Measurements from ENCODE around the gene ASIC3.

Gene ASIC3

DNA sequence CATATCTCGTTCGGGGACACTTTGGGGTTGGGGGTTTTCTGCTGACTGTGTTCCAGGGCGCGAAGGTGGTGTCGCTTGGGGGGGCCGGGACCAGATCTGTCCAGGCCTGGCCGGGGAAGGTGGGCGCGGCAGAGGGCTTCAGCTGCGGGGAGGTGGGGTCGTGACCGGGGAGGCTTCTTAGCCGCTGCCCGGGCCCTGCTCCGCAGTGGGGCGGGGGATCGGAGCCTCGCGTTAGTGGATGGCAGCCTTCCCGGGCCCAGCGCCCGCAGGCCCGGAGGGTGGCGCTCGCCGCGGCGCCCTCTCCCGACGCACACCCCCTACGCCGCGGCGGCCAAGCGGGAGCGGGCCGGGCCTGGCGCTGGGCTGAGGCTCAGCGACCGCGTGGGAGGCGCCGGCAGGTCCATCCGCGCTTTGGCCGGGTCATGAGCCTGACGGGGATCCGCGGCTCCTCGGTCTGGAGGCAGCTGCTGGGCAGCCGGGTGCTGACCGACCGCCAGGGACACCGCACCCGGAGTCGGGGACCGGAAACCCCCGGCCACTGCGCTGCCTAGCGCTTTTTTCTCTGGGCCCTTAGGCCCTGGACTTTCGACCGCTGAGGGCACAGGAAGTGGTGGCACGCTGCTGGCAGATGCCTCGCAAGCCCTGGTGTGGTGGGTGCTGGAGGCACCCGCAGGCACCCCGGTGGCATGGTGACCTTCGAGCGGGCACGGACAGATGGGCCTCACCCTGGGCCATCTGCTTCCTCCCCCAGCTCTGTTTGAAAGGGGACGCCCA, 39.1 kb downstream of the ASIC3 start:
- peak; percentile 34 for DNase-seq

DNA sequence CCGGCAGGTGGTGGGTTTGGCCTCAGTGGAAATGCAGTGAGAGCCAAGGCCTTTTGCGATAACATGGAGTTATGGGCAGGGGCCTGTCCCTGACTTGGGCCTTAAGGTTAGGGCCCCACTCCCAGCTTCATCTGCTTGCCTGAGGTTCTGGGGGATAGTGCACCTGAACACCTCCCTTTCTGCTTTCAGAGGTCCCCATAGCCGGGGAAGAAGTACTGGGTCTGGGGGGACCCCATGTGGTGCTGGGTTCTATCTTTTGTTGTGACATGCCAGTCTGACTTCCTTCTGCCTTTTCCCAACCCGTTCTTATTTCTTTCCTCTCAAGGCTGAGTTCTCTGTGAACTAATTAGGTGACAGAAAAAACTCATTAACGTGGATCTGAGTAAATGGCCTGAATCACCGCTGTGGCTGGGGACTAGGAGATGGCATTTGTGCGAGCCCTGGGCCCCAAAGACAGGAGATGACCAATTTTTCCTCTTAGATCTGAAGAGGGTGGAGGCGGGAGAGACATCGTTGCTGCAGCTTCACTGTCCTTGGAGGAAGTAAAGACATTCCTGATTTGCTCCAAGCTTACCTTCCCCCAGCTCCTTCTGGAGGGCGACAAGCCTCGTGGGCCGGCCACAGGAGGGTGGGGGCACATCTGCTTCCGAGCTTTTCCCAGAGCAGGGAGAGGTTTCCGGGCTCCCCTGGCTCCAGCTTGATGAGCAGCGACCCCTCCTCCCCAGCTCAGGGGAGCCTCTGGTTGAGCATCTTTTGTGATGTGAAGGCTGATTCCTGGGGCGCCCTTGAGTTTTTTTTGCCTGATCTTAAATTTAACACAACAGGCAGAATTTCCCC, 39.9 kb downstream of the ASIC3 start:
- DNase-seq: no peak

DNA sequence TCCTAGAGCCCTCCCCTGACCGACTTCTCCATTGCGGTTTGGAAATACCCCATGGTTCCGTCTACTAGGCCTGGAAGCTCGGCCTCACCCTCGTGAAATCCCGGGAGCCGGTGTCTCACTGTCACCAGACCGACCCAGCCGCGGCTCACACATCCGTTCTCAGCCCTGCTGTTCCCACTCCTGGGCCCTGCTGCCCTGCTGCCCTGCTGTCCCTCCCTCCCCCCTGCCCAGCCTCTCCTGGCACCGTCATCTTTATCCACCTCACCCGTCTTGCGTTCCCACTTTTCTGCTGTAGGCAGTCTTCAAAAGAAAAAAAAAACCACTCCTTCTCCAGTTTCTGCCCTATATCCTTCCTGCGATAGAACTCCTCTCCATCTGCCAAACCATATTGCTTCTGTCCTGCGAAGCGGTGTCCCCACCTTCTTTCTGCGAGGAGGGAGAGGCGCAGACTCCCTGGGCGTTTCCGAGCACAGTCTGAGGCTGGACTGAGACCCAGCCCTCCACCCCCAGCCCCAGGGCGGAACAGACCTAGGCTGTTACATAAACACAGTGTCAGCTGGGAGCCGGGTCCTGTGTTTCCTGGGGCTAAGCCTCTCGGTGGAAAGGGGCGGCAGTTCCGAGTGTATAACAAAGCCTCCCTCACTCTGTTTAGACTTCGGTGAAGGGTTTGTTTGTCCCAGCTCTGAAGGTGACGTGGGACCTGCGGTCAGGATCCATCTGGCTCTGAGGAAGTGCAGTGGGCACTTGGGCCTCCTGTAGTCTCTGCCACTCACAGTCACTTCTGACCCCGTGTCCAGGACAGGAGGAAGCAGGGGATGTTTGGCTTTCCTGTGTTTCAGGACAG, 40.7 kb downstream of the ASIC3 start:
- no peak for DNase-seq

DNA sequence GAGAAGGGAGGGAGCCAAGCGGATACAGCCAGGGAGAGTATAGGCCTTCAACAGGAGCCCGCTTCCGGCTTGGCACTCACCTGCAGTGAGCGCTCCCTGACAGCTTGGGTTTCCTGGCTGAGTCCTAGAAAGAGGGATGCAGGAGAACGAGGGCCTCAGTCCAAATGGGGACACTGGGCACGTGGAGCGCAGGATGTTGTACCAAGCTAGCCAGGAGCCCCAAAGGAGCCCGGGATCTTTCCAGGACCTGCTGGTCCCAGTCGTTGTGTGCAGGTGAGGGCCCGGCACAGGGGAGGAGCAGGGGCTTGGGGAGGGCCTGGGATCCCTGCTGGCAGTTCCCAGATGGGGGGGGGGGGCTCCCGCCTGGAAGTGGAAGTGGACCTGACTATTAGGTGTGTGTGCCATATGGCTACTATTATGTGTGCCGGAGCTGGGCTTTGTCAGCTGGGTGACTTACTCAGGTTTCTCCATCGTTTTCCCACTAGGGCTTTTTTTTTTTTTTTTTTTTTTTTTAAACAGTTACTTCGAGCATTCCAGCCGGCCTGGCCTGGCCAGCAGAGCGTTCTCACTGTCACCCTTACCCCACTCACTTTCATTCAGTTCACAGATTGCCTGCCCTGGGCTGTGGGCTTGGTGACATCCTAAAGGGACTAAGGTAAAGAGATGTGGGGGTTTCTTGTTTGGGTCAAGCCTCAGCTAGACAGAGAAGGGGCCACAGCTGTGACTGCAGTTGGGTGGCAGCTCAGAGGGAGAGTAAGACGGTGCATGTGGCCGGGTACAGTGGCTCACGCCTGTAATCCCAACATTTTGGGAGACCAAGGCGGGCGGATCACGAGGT, 41.8 kb downstream of the ASIC3 start:
- DNase-seq: no peak

DNA sequence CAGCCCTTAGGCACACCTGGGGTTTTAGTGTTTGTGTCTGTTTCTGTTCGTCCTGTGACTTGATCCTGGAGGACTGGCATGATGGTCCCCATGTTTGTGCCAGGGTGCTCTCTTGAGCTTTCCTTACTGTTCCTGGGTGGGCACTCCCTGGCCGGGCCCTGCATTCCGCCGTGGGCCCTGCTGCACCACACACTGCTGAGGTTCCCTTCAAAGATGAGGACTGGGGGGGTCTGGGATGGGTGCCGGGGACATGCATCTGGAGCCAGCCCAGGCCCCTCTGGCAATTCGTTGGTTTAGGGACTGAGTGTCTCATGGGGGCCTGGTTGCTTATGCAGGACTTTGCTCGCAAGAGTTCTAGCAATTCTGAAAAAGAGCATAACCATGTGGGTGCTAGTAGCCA, 42.7 kb downstream of the ASIC3 start:
- no peak for DNase-seq

DNA sequence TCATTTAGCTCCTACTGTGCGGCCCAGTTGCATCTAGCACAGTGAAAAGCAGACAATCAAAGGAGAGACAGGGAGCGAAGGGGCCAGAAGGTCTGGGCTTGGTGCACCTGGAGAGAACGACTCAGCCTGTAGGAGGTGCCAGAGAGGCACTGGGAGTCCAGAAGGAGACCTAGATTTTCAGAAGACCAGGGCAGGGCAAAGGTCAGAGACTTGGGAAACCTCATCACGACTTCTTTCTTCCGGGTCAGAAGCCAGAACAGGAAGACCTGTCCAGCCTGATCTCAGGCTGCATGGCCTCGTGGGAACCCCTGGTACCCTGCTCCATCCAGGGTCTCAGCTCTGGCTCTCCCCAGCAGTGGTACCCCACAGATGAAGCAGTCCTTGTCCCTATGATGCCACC, 43.1 kb downstream of the ASIC3 start:
- peak; percentile 40 for DNase-seq

DNA sequence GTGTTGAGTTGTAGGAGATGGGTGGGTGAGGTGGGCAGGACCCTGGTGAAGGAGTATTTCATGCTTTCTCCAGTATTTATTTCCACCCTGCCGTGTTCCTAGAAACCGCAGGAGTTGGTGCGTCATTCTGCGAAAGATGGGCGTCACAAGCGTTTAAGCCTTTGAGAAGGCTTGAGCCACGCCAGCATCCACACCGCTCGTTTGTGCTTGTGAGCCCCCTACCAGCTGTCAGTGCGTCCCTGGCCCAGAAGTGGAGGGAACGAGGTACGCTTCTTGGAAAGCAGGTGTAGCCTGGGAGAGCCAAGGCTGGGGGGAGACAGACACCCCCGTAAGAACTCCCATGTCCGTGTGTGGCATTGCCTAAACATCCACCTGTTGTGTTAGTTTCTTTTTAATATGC, 43.7 kb downstream of the ASIC3 start:
- no peak for DNase-seq

DNA sequence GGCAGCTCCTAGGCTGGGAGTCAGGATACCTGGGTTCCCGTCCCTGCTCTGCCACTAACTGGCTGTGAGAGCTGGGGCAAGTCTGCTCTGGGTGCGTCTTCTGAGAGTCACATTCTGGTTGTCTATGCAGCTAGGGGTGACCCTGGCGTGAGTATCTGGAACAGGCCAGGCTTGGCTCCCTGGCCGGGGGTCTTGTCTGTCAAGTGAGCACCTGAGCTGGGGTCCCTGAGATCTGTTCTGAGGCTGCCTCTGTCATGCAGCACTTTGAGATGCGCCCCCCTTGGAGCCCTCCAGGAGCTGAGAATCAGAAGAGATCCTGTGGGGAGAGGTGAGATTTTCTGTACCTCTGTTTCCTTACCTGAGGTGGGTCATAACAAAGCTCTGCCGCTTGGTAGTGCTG, 45.4 kb downstream of the ASIC3 start:
- no peak for DNase-seq

DNA sequence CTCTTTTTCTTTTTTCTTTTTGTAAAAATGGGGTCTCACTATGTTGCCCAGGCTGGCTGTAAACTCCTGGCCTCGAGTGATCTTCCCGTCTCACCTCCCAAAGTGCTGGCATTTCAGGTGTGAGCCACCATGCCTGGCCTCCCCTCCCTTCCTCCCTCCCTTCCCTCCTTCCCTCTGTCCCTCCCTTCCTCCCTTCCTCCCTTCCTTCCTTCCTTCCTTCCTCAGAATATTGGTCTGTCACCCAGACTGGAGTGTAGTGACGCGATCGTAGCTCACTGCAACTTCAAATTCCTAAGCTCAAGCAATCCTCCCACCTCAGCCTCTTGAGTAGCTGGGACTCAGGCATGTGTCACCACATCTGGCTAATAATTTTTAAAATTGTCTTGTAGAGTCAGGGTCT, 46.3 kb downstream of the ASIC3 start:
- no peak for DNase-seq

DNA sequence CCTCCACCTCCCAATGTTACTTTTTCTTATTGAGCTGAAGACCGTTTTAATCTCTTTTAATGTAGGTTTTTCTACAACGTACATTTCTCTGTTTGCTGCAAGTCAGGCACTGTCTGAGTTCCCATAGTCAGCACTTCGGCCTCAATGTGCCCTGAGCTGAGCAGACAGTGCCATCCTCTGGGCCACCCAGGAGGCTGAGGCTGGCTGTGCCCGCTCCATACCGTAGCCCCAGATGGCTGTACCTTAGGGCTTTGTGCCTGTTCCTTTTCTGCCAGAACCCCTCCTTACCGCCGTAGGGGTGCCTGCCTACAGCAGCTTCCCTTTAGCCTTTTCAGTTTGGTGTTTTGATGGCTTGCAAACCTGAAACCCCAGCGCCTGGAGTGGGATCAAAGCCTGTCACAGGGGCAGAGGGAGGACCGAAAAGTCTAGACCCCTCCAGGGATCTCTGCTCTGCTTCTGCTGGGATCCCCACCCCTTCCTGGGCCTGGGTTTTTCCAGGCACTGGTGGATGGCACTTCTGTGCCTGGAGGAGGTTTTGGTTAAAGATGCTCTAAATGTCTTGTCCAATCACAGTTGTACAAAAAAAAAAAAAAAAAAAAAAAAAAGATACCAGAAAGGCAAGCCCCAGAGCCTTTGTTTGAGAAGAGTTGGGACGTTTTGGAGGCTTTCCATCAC, 46.9 kb downstream of the ASIC3 start:
- no peak for DNase-seq

DNA sequence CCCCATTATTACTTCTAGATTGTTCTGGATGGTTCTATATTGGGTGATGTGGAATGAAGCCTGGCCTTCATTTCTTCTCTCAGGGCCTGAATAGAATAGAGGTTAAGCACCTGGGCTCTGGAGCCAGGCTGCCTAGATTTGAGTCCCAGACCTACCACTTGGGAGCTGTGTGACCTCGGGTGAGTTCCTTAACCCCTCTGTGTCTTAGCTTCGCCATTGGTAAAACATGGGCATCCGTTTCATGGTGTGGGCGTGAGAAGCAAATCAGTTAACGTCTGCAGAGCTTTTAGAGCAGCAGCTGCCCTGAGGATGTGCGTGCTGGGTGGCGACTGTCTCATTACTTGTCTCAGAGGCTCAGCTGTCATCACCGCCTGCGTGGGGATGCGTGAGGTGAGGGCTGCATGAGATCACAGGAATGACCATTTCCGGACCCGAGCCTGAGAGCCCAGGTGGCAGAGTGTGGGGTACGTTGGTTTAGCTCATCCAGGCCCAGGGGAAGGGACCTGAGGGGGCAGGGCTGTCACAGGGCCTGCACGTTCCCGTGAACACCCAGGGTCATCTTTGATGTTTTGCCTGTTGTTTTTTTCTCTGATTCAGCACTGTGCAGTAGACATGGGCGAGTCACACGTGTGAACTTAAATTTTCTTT, 47.6 kb downstream of the ASIC3 start:
- no peak for DNase-seq

DNA sequence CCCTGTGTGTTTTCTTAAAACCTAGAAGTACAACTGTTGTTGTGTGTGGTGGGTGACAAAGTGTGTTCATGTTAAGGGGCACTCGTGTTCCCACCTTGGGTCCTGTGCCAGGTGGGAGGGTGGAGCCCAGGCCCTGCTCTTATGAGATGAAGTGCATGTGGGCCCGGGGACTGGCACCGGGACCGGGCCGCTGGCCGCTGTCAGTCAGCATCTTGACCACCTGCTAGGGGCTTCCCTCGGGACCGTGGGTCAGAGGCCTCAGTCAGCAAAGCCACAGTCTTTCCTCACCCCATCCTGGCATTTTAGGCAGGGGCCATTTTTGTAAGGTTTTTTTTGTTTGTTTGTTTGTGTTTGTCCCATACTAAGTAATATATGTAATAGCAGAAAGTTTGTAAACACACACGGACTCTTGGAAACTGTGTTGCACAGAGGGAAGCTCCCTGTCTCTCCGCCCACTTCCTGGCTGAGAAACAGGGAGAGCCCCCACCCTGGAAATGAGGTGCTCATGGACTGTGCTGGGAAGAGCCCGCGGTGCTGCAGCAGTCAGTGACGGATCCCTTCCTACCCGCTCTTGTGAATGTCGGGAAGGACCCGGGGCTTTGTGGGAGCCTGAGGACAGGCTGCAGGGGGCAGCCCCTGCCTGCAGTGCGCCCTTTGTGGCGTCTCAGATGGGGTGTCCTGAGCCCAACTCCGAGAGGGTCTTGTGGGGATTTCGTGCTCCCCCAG, 51.3 kb downstream of the ASIC3 start:
- DNase-seq: no peak

DNA sequence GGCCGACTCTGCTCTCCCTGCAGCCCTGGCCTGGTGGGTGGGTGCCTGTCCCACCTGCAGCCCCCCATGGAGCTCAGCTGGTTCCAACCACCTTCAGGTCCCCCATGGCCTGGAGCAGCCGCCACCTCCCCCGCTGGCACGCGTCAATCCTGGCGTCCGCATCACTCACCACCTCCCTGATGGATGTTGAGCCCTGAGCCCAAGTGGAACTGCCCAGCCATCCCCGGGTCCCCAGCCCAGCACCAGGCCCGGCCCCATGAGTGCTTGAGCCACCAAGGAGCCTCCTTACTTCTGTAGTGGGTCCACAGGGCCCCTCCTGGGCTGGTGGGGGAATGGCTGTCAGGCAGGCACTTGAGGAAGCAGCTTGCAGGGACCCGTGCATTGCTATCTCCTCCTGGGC, 52.6 kb downstream of the ASIC3 start:
- no peak for DNase-seq

DNA sequence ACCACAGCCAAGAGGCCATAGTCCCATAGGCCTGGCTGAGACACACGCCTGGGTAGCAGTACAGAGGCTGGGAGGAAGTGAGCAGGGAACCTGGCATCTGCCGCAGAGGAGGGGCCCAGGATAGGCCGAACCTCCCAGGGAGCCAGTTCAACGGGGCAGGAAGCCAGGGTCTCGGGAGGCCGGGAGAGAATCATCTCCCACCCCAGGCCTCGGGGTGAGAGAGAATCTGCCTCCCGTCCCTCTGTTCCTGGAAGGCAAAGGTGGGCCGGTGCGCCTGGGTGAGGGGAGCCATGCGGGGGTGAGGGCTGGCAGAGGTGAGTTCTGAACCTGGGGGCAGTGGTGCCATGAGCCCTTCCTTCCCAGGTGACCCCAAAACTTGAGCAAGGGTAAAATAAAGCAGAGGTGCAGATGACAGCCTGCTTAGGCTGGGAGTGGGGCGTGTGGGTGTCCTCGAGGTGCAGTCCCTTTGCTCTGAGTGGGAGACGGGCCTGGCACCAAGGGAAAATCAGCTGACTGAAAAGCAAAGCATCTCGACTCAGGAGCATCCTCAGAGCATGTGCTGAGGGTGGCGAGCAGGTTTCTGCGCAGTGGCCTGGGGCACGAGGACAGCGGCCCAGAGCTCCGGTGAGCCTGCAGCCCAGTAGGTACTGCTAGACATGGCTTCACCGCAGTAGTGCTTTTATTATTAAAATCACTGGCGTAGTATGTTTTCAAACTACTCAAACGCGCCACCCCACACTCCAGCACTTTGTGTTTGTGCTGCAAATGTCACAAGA, 53.5 kb downstream of the ASIC3 start:
- no peak for DNase-seq
